PC-9 (cell line): ENCODE data around the gene UBL4B. TPM values are rescaled to one million over a fixed set of nuclear protein-coding genes. Genes with fewer than 3 reads are reported as not detected.
A peak's percentile ranks its signal among the peaks of the same experiment; 100 is the strongest.

Source experiments
- BruUV-seq: library from RNA; stranded (reverse); fragments of 400-500 nt; replicated peaks from 2 replicates; lab custom pipeline; 2021; lab: Mats Ljungman, UMichigan
- CTCF ChIA-PET: fragments of 300-600 bp; sonication (Branson Sonifier 250); formaldehyde crosslinking; loops from one replicate; lab custom pipeline; 2022; ENCODE audit warnings: antibody characterized with exemption; lab: Charles Lee
- POLR2A ChIA-PET: fragments of 300-600 bp; sonication (Branson Sonifier 250); formaldehyde crosslinking; loops from one replicate; lab custom pipeline; 2022; ENCODE audit warnings: antibody characterized with exemption; ENCODE audit not compliant: unreplicated experiment; lab: Charles Lee
- DNase-seq, 2 experiments: peaks; one replicate each; pipeline versions ENCODE4 v3.0.0 to v3.0.0-alpha.2; 2015 to 2022; ENCODE audit warnings: mixed read lengths in 1 of 2
- H2AFZ ChIP-seq: fragments of 200-600 bp; sonication (generic); 2 replicates; pipeline ENCODE4 v1.8.1; 2017; ENCODE audit warnings: antibody characterized with exemption
- H3F3A ChIP-seq: fragments of 200-600 bp; sonication (generic); 2 replicates; pipeline ENCODE4 v1.8.1; 2017; ENCODE audit warnings: antibody characterized with exemption, mild to moderate bottlenecking, low read depth; ENCODE audit not compliant: insufficient read depth
- H3K27ac ChIP-seq: fragments of 200-600 bp; sonication (generic); 2 replicates; pipeline ENCODE4 v1.6.1; 2016; ENCODE audit warnings: mixed run types
- H3K27me3 ChIP-seq: fragments of 200-600 bp; sonication (generic); 2 replicates; pipeline ENCODE4 v1.6.1; 2016; ENCODE audit warnings: low read depth, mixed run types; ENCODE audit not compliant: insufficient read depth
- H3K36me3 ChIP-seq: fragments of 200-600 bp; sonication (generic); 2 replicates; pipeline ENCODE4 v1.6.1; 2016; ENCODE audit warnings: low read depth, mixed run types
- H3K4me1 ChIP-seq: fragments of 200-600 bp; sonication (generic); replicated peaks from 2 replicates; pipeline ENCODE4 v1.6.1; 2016; ENCODE audit warnings: mixed run types; ENCODE audit not compliant: insufficient read depth
- H3K4me2 ChIP-seq: fragments of 200-600 bp; sonication (generic); 2 replicates; pipeline ENCODE4 v1.6.1; 2017; ENCODE audit warnings: mixed run types
- H3K4me3 ChIP-seq: fragments of 200-600 bp; sonication (generic); 2 replicates; pipeline ENCODE4 v1.6.1; 2016; ENCODE audit warnings: mixed run types
- H3K79me2 ChIP-seq: fragments of 200-600 bp; sonication (generic); 2 replicates; pipeline ENCODE4 v1.6.1; 2017; ENCODE audit warnings: low read depth, mixed run types
- H3K9me2 ChIP-seq: fragments of 200-600 bp; sonication (generic); 2 replicates; pipeline ENCODE4 v1.8.1; 2017; ENCODE audit warnings: mild to moderate bottlenecking; ENCODE audit not compliant: insufficient read depth
- H3K9me3 ChIP-seq: fragments of 200-600 bp; sonication (generic); 2 replicates; pipeline ENCODE4 v1.8.1; 2016; ENCODE audit warnings: low read depth; ENCODE audit not compliant: insufficient read depth
- H4K20me1 ChIP-seq: fragments of 200-600 bp; sonication (generic); 2 replicates; pipeline ENCODE4 v1.8.1; 2017; ENCODE audit not compliant: insufficient read depth
- CTCF ChIP-seq: fragments of 200-600 bp; sonication (generic); conservative IDR thresholded peaks from 2 replicates; pipeline ENCODE4 v1.6.1; 2017; ENCODE audit warnings: mixed run types, antibody characterized with exemption, mild to moderate bottlenecking, moderate library complexity
- EZH2 ChIP-seq: fragments of 200-600 bp; sonication (generic); IDR thresholded peaks from 2 replicates; pipeline ENCODE4 v1.8.0; 2017; ENCODE audit warnings: antibody characterized with exemption, low read depth
- intact Hi-C: fragments of 100-400 bp; cut with micrococcal nuclease; formaldehyde crosslinking; loops from one replicate; pipeline ENCODE4 v1.10.0; 2022; ENCODE audit not compliant: unreplicated experiment
- total RNA-seq: library from RNA; stranded (reverse); gene quantifications from 2 replicates; pipeline ENCODE4 v1.2.3, GENCODE V29; 2021

UBL4B gene
- total RNA-seq, 1 experiment from 2014 or later: 0.24 TPM

- no TSS peak for BruUV-seq
- Histone ChIP-seq H3K9me2 (no peaks in the 10 kb centered on the region), H4K20me1 (no peaks in the 10 kb centered on the region), H3K36me3 (no peaks in the 10 kb centered on the region), H3K4me2 (peak overlapping the region; percentile 80), H3K27ac (no peak overlapping the region), H3F3A (peaks cover 60% of the 10 kb centered on the region), H3K79me2 (peaks cover 4% of the 10 kb centered on the region), H3K4me1 (peaks cover 84% of the 10 kb centered on the region), H3K9me3 (no peaks in the 10 kb centered on the region), H3K27me3 (no peaks in the 10 kb centered on the region), H3K4me3 (no peak overlapping the region), H2AFZ (no peak overlapping the region)
- ChIA-PET CTCF (no interaction called here), POLR2A (no interaction called here)
- no peak for DNase-seq
- no peak for TF ChIP-seq CTCF
- no peak for TF ChIP-seq EZH2
- intact Hi-C loops: loop anchor here (10.0 kb wide), 1 partner anchor 240 kb away; the partner anchor contains the start of gene RBM15
Observed at GRCh38 chr1:110094931-110095654, 17.1 kb upstream of the UBL4B start.

GRCh38 chr1:110097507-110098221 is 14.6 kb upstream of the UBL4B start:
- peak overlapping the region; percentile 3; the same call in 1 of the 2 replicates for H3K4me3 ChIP-seq
- peak overlapping the region; percentile 80 for H3K4me2 ChIP-seq
- intact Hi-C loops: loop anchor here (1.0 to 10.0 kb wide), 2 partner anchors 10 to 237 kb away; partner anchors contain the start of gene RBM15
- DNase-seq: peak; percentile 34 to 82
- TF ChIP-seq EZH2 (no peak), CTCF (no peak)
- H3K9me3 ChIP-seq: no peaks in the 10 kb centered on the region
- H3K4me1 ChIP-seq: peaks cover 86% of the 10 kb centered on the region
- no peaks in the 10 kb centered on the region for H3K27me3 ChIP-seq
- H3K79me2 ChIP-seq: peaks cover 4% of the 10 kb centered on the region
- H2AFZ ChIP-seq: no peak overlapping the region
- H3K27ac ChIP-seq: peak overlapping the region; percentile 99
- no peaks in the 10 kb centered on the region for H3K9me2 ChIP-seq
- BruUV-seq: no TSS peak
- H3F3A ChIP-seq: peaks cover 57% of the 10 kb centered on the region
- H3K36me3 ChIP-seq: no peaks in the 10 kb centered on the region
- ChIA-PET CTCF (interaction anchor here (0.7 to 3.4 kb wide), 2 partner anchors 9 to 63 kb away, joined by 3 to 28 read pairs; no protein-coding TSS in a partner anchor), POLR2A (interaction anchor here (0.6 kb wide), 2 partner anchors 16 to 22 kb away, joined by 3 read pairs; no protein-coding TSS in a partner anchor)
- H4K20me1 ChIP-seq: no peaks in the 10 kb centered on the region
